ENCODE results near the gene RPL3. TPM values are rescaled to one million over a fixed set of nuclear protein-coding genes. Genes with fewer than 3 reads are reported as not detected.

Gene RPL3
- total and polyA plus RNA-seq, 7 experiments from 2014 or later = 1,611 to 5,509 (median 3,848) TPM

DNA sequence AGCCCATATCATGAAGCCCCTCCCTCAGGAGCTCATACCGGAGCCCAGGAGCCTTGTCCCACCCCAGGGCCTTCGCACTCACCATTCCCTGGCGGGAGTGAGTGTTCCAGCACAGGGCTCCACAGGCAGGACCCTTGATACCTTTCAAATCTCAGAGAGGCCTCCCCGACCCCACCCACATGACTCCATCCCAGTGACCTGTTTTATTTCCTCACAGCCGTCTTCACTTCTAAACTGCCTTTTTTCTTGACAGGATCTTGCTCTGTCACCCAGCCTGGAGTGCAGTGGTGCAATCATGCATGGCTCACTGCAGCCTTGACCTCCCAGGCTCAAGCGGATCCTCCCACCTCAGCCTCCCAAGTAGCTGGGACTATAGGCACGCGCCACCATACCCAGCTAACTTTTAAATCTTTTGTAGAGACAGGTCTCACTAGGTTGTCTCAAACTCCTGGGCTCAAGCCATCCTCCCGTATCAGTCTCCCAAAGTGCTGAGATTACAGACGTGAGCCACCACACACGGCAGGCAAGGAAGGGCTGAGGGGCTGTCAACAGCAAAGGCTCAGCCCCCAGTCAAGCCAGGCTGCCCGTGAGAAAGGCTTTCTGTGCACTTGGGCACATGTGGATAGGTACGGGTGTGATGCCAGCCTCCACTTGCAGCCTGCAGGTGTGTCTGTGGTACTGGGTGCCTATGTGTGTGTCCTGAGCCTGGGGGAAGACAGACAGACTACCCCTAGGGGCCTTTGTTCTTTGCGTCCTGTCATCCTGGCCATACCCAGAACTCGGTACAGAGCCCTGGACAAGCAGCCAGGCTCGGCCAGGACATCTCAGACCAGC lies 9.3 kb downstream of the RPL3 start:
- ChIA-PET POLR2A (interaction anchor here (1.1 to 2.9 kb wide), 7 partner anchors 9 to 219 kb away, joined by 4 to 29 read pairs (median 7); partner anchors contain the start of gene RPL3), CTCF (interaction anchor here (0.6 to 11.7 kb wide), 8 partner anchors 95 to 529 kb away, joined by 3 to 262 read pairs (median 4); no protein-coding TSS in a partner anchor)
- ATAC-seq (no peak), DNase-seq (no peak)
- Mint-ChIP-seq H3K36me3 (peaks cover under 1 to 23% (median 11%) of the 10 kb centered on the region in 5 donors), H3K27ac (peak overlapping the region in 3 of 9 donors; percentile 20 to 85 (median 78)), H3K4me3 (peak overlapping the region in 1 of 10 donors; percentile 23), H3K4me1 (peaks cover 0 to 26% (median 7%) of the 10 kb centered on the region in 7 donors), H3K9me3 (peaks cover 0 to 2% (median 0%) of the 10 kb centered on the region in 11 donors), H3K27me3 (no peaks in the 10 kb centered on the region)
- Histone ChIP-seq H3K9me3 (ENCODE audit: control insufficient read depth in 2 of 3, low read length in 3 of 3) (no peaks in the 10 kb centered on the region), H3K36me3 (ENCODE audit: control insufficient read depth in 2 of 3, insufficient read depth in 3 of 3, low read length in 3 of 3) (peaks cover 17 to 39% (median 19%) of the 10 kb centered on the region in 3 experiments), H3K27ac (ENCODE audit: low read depth, low read length) (no peak overlapping the region), H3K27me3 (ENCODE audit: control insufficient read depth in 2 of 2, insufficient read depth in 2 of 2, low read length in 2 of 2) (no peaks in the 10 kb centered on the region), H3K4me3 (ENCODE audit: low read length) (no peak overlapping the region), H3K4me1 (ENCODE audit: control insufficient read depth in 2 of 2, insufficient read depth in 2 of 2, low read length in 2 of 2) (peaks cover under 1 to 13% of the 10 kb centered on the region in 2 donors)
- intact Hi-C loops (cut with micrococcal nuclease) = loop anchor here (2.0 to 10.0 kb wide), 3 partner anchors 68 to 555 kb away; partner anchors contain the start of genes PDGFB (in 1 of the 2) and SUN2 (in 1 of the 2)

DNA sequence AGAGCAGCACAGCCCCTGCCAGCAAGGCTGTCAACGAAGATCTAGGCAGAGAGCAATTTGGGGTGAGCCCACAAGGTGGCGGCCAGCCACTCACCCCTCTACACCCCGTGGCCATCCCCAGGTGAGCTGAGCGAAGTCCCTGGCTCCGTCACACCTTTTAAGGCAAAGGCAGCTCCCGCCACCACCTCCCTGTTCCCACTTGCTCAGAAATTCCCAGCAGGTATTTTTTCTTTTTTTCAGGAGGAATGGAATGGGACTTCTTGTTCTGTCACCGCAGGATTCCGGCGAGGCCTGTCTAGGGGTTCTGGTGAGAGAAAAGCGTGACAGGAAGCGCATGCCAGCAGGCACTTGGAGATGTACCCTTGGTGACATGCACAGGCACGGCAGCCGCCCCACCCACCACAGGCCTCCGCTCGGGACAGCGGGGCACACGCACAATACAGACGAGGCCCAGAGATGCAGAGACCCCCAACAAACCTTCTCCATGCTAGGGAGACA lies 10.0 kb downstream of the RPL3 start:
- H3K4me1 Mint-ChIP-seq = peaks cover 0 to 21% (median 6%) of the 10 kb centered on the region in 7 donors
- peaks cover 0 to 17% (median 6%) of the 10 kb centered on the region in 5 donors for H3K36me3 Mint-ChIP-seq
- Histone ChIP-seq H3K27me3 (ENCODE audit: control insufficient read depth in 2 of 2, insufficient read depth in 2 of 2, low read length in 2 of 2) (no peaks in the 10 kb centered on the region), H3K4me1 (ENCODE audit: control insufficient read depth in 2 of 2, insufficient read depth in 2 of 2, low read length in 2 of 2) (peaks cover 0 to 6% of the 10 kb centered on the region in 2 donors), H3K36me3 (ENCODE audit: control insufficient read depth in 2 of 3, insufficient read depth in 3 of 3, low read length in 3 of 3) (peaks cover 11 to 32% (median 12%) of the 10 kb centered on the region in 3 experiments), H3K9me3 (ENCODE audit: control insufficient read depth in 2 of 3, low read length in 3 of 3) (no peaks in the 10 kb centered on the region), H3K27ac (ENCODE audit: low read depth, low read length) (no peak overlapping the region), H3K4me3 (ENCODE audit: low read length) (no peak overlapping the region)
- peaks cover 0 to 2% (median 0%) of the 10 kb centered on the region in 11 donors for H3K9me3 Mint-ChIP-seq
- POLR2A ChIA-PET = interaction anchor here (1.5 to 2.9 kb wide), 3 partner anchors 10 to 139 kb away, joined by 4 to 22 read pairs (median 7); partner anchors contain the start of gene RPL3
- CTCF ChIA-PET = interaction anchor here (0.6 to 11.7 kb wide), 7 partner anchors 13 to 159 kb away, joined by 3 to 262 read pairs (median 3); no protein-coding TSS in a partner anchor
- peak overlapping the region in 2 of 9 donors; percentile 51 to 56 for H3K27ac Mint-ChIP-seq
- intact Hi-C loops (cut with micrococcal nuclease) = loop anchor here in 1 of 2 donors (5.0 kb wide), 1 partner anchor 67 kb away; the partner anchor contains the start of gene PDGFB
- no peaks in the 10 kb centered on the region for H3K27me3 Mint-ChIP-seq
- no peak for DNase-seq
- ATAC-seq = no peak
- no peak overlapping the region for H3K4me3 Mint-ChIP-seq

DNA sequence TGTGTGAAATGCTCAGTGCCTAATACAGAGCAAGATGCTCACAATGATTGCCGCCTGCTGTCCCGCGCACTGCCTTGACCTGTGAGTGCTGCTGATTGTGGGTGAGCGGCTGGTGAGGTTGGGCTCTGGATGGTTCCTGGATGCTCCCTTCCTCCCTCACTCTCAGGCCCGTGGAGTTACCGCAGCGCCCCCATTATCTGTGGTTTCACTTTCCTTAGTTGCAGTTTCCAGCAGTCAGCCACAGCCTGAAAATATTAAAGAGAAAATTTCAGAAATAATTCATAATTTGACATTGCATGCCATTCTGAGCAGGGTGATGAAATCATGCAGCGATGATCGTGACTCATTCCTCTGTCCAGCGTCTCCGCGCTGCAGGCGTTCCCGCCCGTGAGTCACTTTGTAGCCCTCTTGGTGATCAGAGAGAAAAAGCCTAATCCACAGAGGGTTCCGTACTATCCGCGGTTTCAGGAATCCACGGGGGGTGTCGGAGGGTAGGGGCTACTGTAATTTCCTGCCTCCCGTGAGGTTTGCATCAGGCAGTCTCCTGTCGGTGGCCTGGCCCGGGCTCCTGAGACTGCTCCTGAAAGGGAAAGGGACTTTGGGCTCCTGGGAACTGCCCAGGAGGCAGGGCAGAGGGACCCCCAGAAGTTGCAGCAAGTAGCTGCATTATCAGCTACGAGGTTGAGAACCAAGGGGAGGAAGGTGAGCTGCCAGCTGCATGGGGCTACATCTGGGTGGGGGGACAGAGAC lies 10.6 kb downstream of the RPL3 start:
- Mint-ChIP-seq H3K27ac (peak overlapping the region in 5 of 9 donors; percentile 50 to 56 (median 55)), H3K4me1 (peaks cover 0 to 20% (median 6%) of the 10 kb centered on the region in 7 donors), H3K27me3 (no peaks in the 10 kb centered on the region), H3K4me3 (no peak overlapping the region), H3K9me3 (peaks cover 0 to 2% (median 0%) of the 10 kb centered on the region in 11 donors), H3K36me3 (peaks cover 0 to 15% (median 5%) of the 10 kb centered on the region in 5 donors)
- Histone ChIP-seq H3K27me3 (ENCODE audit: control insufficient read depth in 2 of 2, insufficient read depth in 2 of 2, low read length in 2 of 2) (no peaks in the 10 kb centered on the region), H3K36me3 (ENCODE audit: control insufficient read depth in 2 of 3, insufficient read depth in 3 of 3, low read length in 3 of 3) (peaks cover 6 to 26% (median 7%) of the 10 kb centered on the region in 3 experiments), H3K9me3 (ENCODE audit: control insufficient read depth in 2 of 3, low read length in 3 of 3) (no peaks in the 10 kb centered on the region), H3K4me1 (ENCODE audit: control insufficient read depth in 2 of 2, insufficient read depth in 2 of 2, low read length in 2 of 2) (peaks cover 0 to 5% of the 10 kb centered on the region in 2 donors), H3K27ac (ENCODE audit: low read depth, low read length) (no peak overlapping the region), H3K4me3 (ENCODE audit: low read length) (no peak overlapping the region)
- CTCF ChIA-PET = interaction anchor here (0.6 to 11.7 kb wide), 4 partner anchors 13 to 155 kb away, joined by 3 to 262 read pairs (median 3); no protein-coding TSS in a partner anchor
- ATAC-seq = peak; percentile 55
- POLR2A ChIA-PET = interaction anchor here (1.5 to 2.9 kb wide), 2 partner anchors 10 to 138 kb away, joined by 7 to 22 read pairs; partner anchors contain the start of gene RPL3
- intact Hi-C loops (cut with micrococcal nuclease) = loop anchor here in 1 of 2 donors (5.0 kb wide), 1 partner anchor 66 kb away; the partner anchor contains the start of gene PDGFB
- DNase-seq = no peak

DNA sequence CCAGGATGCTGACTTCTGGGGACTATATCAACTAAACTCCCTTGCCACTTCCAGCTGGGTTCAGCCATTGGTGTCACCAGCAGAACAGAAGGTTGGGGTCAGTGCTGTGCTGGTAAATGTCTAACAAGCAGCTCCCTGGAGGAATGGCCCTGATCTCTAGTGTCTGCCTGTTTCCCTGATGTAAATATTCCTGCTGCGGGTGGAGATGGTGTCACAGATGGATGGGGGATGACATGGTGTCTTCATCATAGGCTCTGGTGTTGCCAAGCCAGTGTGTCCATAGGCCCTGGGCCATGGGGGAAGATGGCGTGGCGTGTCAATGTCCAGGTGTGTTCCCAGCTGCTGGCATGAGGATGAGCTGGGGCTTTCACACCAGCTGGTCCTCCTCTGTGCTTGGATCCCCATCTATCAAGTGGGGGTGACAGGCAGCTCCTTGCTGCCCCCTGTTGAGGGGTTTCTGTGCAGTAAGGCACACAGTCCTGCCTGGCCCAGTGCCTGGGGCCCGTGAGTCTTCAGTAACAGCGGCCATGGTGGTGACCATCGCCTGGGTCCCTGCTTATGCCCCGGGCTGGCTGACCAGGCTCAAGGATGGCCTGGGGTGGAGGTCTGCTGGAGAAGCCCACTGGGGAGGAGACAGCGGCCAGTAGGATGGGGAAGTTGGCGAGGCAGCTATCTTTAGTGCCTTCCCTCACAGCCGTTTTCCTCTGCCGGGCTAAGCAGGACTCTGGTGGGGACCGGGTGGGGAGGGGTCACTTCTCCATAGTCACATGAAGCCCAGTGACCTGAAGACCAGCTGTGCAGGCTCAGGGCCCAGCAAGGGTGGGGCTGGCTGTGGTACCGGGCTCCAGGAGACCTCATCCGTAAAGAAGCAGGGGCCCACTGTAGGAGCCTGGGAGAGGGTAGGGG lies 12.7 kb downstream of the RPL3 start:
- DNase-seq (peak in 5 of 9 donors; percentile 31 to 60 (median 42)), ATAC-seq (peak; percentile 51)
- Histone ChIP-seq H3K4me1 (ENCODE audit: control insufficient read depth in 2 of 2, insufficient read depth in 2 of 2, low read length in 2 of 2) (peaks cover 0 to 5% of the 10 kb centered on the region in 2 donors), H3K27me3 (ENCODE audit: control insufficient read depth in 2 of 2, insufficient read depth in 2 of 2, low read length in 2 of 2) (no peaks in the 10 kb centered on the region), H3K27ac (ENCODE audit: low read depth, low read length) (no peak overlapping the region), H3K4me3 (ENCODE audit: low read length) (no peak overlapping the region), H3K36me3 (ENCODE audit: control insufficient read depth in 2 of 3, insufficient read depth in 3 of 3, low read length in 3 of 3) (peaks cover 0 to 5% (median 0%) of the 10 kb centered on the region in 3 experiments), H3K9me3 (ENCODE audit: control insufficient read depth in 2 of 3, low read length in 3 of 3) (no peaks in the 10 kb centered on the region)
- H3K9me3 Mint-ChIP-seq = no peaks in the 10 kb centered on the region
- peak overlapping the region in 3 of 9 donors; percentile 32 to 37 (median 33) for H3K27ac Mint-ChIP-seq
- ChIA-PET CTCF (interaction anchor here (0.6 to 5.7 kb wide), 13 partner anchors 12 to 171 kb away, joined by 3 to 83 read pairs (median 4); partner anchors contain the start of gene PDGFB), POLR2A (interaction anchor here (0.6 to 1.9 kb wide), 10 partner anchors 8 to 214 kb away, joined by 3 to 13 read pairs (median 4); partner anchors contain the start of gene RPL3)
- H3K4me1 Mint-ChIP-seq = peaks cover 0 to 13% (median 6%) of the 10 kb centered on the region in 7 donors
- H3K27me3 Mint-ChIP-seq = no peaks in the 10 kb centered on the region
- H3K36me3 Mint-ChIP-seq = peaks cover 0 to 3% (median 0%) of the 10 kb centered on the region in 5 donors
- intact Hi-C loops (cut with micrococcal nuclease) = loop anchor here (1.0 to 5.0 kb wide), 3 partner anchors 64 to 135 kb away; partner anchors contain the start of gene PDGFB (in 1 of the 2)
- no peak overlapping the region for H3K4me3 Mint-ChIP-seq

DNA sequence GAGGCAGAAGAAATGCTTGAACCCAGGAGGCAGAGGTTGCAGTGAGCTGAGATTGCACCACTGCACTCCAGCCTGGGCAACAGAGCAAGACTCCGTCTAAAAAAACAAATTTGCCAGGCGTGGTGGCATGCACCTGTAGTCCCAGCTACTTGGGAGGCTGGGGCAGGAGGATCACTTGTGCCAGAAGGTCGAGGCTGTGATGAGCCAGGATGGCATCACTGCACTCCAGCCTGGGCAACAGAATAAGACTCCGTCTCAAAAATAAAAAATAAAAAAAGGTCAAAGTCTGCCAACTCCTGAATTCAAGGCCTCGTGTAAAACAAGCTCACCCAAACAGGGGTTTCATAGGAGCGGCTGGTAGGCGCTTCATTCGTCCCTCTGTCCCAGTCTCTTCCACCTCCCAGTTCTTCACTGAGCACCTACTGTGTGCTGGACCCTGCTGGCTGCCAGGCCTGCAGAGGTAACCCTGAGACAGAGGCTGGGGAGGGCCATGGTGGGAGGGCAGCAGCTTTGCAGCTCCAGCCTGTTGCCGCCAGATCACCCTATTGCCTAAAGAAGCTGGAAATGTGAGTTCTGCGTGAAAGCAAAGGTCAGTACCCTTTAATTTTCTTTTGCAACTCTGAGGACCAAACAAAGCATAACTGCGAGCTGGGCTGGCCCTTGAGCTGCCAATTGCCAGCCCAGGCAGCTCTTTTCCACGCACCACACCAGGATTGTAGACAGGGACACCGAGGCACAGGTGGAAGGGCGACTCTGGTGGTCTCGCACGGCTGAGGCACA lies 15.3 kb downstream of the RPL3 start:
- intact Hi-C loops (cut with micrococcal nuclease) = no loop called here
- Mint-ChIP-seq H3K9me3 (no peaks in the 10 kb centered on the region), H3K27ac (no peak overlapping the region), H3K36me3 (no peaks in the 10 kb centered on the region), H3K4me3 (no peak overlapping the region), H3K27me3 (peaks cover 8 to 22% (median 13%) of the 10 kb centered on the region in 5 donors), H3K4me1 (peaks cover 3 to 18% (median 9%) of the 10 kb centered on the region in 7 donors)
- DNase-seq (no peak), ATAC-seq (no peak)
- ChIA-PET CTCF (interaction anchor here (0.7 to 5.7 kb wide), 4 partner anchors 11 to 133 kb away, joined by 3 to 83 read pairs (median 4); no protein-coding TSS in a partner anchor), POLR2A (interaction anchor here (0.7 to 0.8 kb wide), 2 partner anchors 150 to 173 kb away, joined by 3 read pairs; no protein-coding TSS in a partner anchor)
- no peak overlapping the region for H3K4me3 ChIP-seq (ENCODE audit: low read length)
- H3K27me3 ChIP-seq (ENCODE audit: control insufficient read depth in 2 of 2, insufficient read depth in 2 of 2, low read length in 2 of 2) = no peaks in the 10 kb centered on the region
- no peaks in the 10 kb centered on the region for H3K36me3 ChIP-seq (ENCODE audit: control insufficient read depth in 2 of 3, insufficient read depth in 3 of 3, low read length in 3 of 3)
- H3K27ac ChIP-seq (ENCODE audit: low read depth, low read length) = no peak overlapping the region
- H3K4me1 ChIP-seq (ENCODE audit: control insufficient read depth in 2 of 2, insufficient read depth in 2 of 2, low read length in 2 of 2) = peaks cover 0 to 5% of the 10 kb centered on the region in 2 donors
- H3K9me3 ChIP-seq (ENCODE audit: control insufficient read depth in 2 of 3, low read length in 3 of 3) = no peaks in the 10 kb centered on the region

Measured in naive thymus-derived CD4-positive, alpha-beta T cell (primary cell).